HepG2 (cell line): ENCODE measurements around the gene SEMA6B. TPM values are rescaled to one million over a fixed set of nuclear protein-coding genes. Genes with fewer than 3 reads are reported as not detected.

Source experiments
- CREB3 ChIP-seq: sonication (generic); formaldehyde crosslinking; IDR thresholded peaks from 2 replicates; pipeline ENCODE4 v1.5.0; 2020; ENCODE audit warnings: missing genetic modification reagents
- HDAC2 ChIP-seq: sonication (generic); formaldehyde crosslinking; IDR thresholded peaks from 2 replicates; pipeline ENCODE4 v1.4.0; 2020; ENCODE audit warnings: missing genetic modification reagents
- HNF4A ChIP-seq: sonication (generic); formaldehyde crosslinking; IDR thresholded peaks from 2 replicates; pipeline ENCODE4 v1.4.0; 2020; ENCODE audit warnings: missing genetic modification reagents
- HNRNPK ChIP-seq: fragments of 200-400 bp; formaldehyde crosslinking; IDR thresholded peaks from 2 replicates; pipeline ENCODE4 v1.6.1; 2018; ENCODE audit warnings: low read length, low read depth, moderate library complexity, mild to moderate bottlenecking; ENCODE audit not compliant: poor library complexity, severe bottlenecking
- HOXD1 ChIP-seq: sonication (generic); formaldehyde crosslinking; IDR thresholded peaks from 2 replicates; pipeline ENCODE4 v1.5.0; 2020; ENCODE audit warnings: missing genetic modification reagents
- JARID2 ChIP-seq: sonication (generic); formaldehyde crosslinking; IDR thresholded peaks from 2 replicates; pipeline ENCODE4 v1.8.1; 2023; ENCODE audit warnings: missing genetic modification reagents, inconsistent platforms; ENCODE audit not compliant: insufficient replicate concordance
- KAT8 ChIP-seq: IDR thresholded peaks from 2 replicates; pipeline ENCODE4 v1.6.1; 2016; ENCODE audit warnings: missing genetic modification reagents, missing compliant biosample characterization
- MLLT10 ChIP-seq: sonication (generic); formaldehyde crosslinking; IDR thresholded peaks from 2 replicates; pipeline ENCODE4 v1.4.0; 2020; ENCODE audit warnings: missing genetic modification reagents
- SMC3 ChIP-seq: IDR thresholded peaks from 2 replicates; pipeline ENCODE4 v1.6.1; 2011; ENCODE audit warnings: low read length, improper control_type of control experiment
- SOX6 ChIP-seq, 2 experiments: fragments of 450-650 bp in 1 of 2; sonication (generic) in 1 of 2; formaldehyde crosslinking in 1 of 2; IDR thresholded peaks; 2 replicates each; pipeline versions ENCODE4 v1.4.0 to v1.6.1; 2017 to 2020; ENCODE audit warnings: antibody characterized with exemption in 1 of 2, mild to moderate bottlenecking in 1 of 2, missing genetic modification reagents in 1 of 2
- TBL1XR1 ChIP-seq: fragments of 150-350 bp; IDR thresholded peaks from 2 replicates; pipeline ENCODE4 v1.6.1; 2014; ENCODE audit warnings: borderline replicate concordance, low read length; ENCODE audit not compliant: partially characterized antibody
- THAP11 ChIP-seq: IDR thresholded peaks from 2 replicates; pipeline ENCODE4 v1.6.1; 2016; ENCODE audit warnings: missing biosample characterization, missing genetic modification reagents
- ZFY ChIP-seq: sonication (generic); formaldehyde crosslinking; IDR thresholded peaks from 2 replicates; pipeline ENCODE4 v1.4.0; 2020; ENCODE audit warnings: missing genetic modification reagents
- ZSCAN20 ChIP-seq: sonication (generic); formaldehyde crosslinking; IDR thresholded peaks from 2 replicates; pipeline ENCODE4 v1.4.0; 2020; ENCODE audit warnings: missing genetic modification reagents, mild to moderate bottlenecking, borderline replicate concordance
- polyA plus RNA-seq, 8 experiments: library from polyadenylated mRNA; depleted of rRNA in 3 of 8; stranded (reverse) in 7 of 8; unstranded in 1 of 8; fragments of >200 nt; fragmentation: Illumina TruSeq in 4 of 8; extraction: Trizol in 4 of 8; gene quantifications; 2 replicates each; pipeline versions ENCODE4 v1.2.1 to v1.2.3, GENCODE V29; 2011 to 2016; ENCODE audit warnings: low read depth in 4 of 8, missing spikeins in 1 of 8, mixed read lengths in 1 of 8; ENCODE audit not compliant: insufficient read depth in 1 of 8
- total RNA-seq, 5 experiments: library from RNA; depleted of rRNA; stranded (reverse); fragments of >200 nt; fragmentation: Illumina TruSeq; extraction: Trizol; gene quantifications; 2 replicates each; pipeline ENCODE4 v1.2.3, GENCODE V29; 2016; ENCODE audit warnings: low read depth in 1 of 5
- TF ChIP-seq, protein P1 (sequence below): sonication (generic); formaldehyde crosslinking; IDR thresholded peaks from 2 replicates; pipeline ENCODE4 v1.9.0; 2022; ENCODE audit warnings: low read depth, missing genetic modification reagents
- TF ChIP-seq, protein P2 (sequence below): sonication (generic); formaldehyde crosslinking; IDR thresholded peaks from 2 replicates; pipeline ENCODE4 v1.4.0; 2020; ENCODE audit warnings: missing genetic modification reagents, mild to moderate bottlenecking, borderline replicate concordance
- TF ChIP-seq, protein P3 (sequence below): sonication (generic); formaldehyde crosslinking; IDR thresholded peaks from 2 replicates; pipeline ENCODE4 v1.8.0; 2022; ENCODE audit warnings: low read depth, missing genetic modification reagents

SEMA6B gene
- total and polyA plus RNA-seq, 2 of the 13 experiments (the other 11 are each of a cell fraction or from before 2014, with no cell fraction given): 45.5 to 67.1 TPM

DNA sequence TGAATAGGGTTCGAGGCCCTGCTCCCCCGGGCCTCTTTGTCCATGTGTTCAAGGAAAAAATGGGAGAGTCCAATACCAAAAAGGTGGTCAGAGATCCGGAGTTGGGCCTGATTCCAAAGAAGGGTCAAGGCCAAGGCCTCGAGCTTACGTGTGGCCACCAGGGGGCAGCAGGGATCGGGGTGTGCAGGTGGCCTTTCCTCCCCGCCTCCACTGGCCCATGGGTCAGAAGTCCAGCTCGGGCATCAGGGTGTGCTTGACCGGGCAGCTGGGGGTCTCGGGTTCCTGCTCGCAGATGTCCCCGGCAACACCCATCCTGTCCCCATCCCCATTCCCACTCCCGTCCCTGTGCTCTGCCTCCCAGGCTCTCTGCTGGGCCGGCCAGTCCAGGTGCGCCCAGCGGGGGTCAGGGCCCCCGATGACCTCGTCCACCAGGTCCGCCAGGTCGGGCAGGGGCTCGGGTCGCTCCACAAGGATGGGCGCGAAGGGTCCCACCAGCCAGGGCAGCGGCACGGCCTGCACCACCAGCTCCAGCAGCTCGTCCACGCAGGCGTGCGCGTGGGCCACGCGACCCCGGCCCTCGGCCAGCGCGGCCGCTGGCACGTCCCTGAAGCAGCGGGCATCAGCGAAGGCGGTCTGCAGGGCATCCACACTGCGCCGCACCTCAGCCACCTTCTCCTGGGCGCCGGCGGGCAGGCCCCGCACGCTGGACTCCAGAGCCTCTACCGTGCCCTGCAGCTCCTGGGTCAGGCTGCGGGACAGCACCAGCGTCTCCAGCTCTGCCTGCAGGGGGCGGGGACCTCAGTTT, 36.0 kb downstream of the SEMA6B start (continued):
- peak; percentile 94 for TF ChIP-seq HNF4A
- peak; percentile 29; the same call in 1 of the 2 replicates for TF ChIP-seq ZFY (CRISPR knock-in tag)
- TF ChIP-seq SMC3: 0 out of 2 replicates have a peak, but pooled peaks have one; percentile 9
- peak; percentile 51; the same call in 1 of the 2 replicates for TF ChIP-seq KAT8
- peak; percentile 48 for TF ChIP-seq HDAC2 (CRISPR knock-in tag)
- TF ChIP-seq HOXD1 (CRISPR knock-in tag): 0 out of 2 replicates have a peak, but pooled peaks have one; percentile 48
- no peak for TF ChIP-seq MLLT10
- peak; percentile 46 for TF ChIP-seq JARID2 (CRISPR knock-in tag)
- peak; percentile 50; the same call in 1 of the 2 replicates for TF ChIP-seq THAP11
- no peak for TF ChIP-seq ZSCAN20 (CRISPR knock-in tag)
- 0 out of 2 replicates have a peak, but pooled peaks have one; percentile 49 for TF ChIP-seq CREB3
- peak; percentile 60 for TF ChIP-seq TBL1XR1
- peak; percentile 82 for TF ChIP-seq HNRNPK
- TF ChIP-seq, protein P1, sequence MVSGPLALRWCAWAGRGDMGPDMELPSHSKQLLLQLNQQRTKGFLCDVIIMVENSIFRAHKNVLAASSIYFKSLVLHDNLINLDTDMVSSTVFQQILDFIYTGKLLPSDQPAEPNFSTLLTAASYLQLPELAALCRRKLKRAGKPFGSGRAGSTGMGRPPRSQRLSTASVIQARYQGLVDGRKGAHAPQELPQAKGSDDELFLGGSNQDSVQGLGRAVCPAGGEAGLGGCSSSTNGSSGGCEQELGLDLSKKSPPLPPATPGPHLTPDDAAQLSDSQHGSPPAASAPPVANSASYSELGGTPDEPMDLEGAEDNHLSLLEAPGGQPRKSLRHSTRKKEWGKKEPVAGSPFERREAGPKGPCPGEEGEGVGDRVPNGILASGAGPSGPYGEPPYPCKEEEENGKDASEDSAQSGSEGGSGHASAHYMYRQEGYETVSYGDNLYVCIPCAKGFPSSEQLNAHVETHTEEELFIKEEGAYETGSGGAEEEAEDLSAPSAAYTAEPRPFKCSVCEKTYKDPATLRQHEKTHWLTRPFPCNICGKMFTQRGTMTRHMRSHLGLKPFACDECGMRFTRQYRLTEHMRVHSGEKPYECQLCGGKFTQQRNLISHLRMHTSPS (CRISPR knock-in tag): peak; percentile 61; the same call in 1 of the 2 replicates
- no peak for TF ChIP-seq SOX6 (IDR thresholded peaks at IDR 0.05)
- TF ChIP-seq SOX6 (CRISPR knock-in tag; IDR thresholded peaks at IDR 0.05): peak; percentile 57; the same call in 1 of the 2 replicates
- TF ChIP-seq, protein P2, sequence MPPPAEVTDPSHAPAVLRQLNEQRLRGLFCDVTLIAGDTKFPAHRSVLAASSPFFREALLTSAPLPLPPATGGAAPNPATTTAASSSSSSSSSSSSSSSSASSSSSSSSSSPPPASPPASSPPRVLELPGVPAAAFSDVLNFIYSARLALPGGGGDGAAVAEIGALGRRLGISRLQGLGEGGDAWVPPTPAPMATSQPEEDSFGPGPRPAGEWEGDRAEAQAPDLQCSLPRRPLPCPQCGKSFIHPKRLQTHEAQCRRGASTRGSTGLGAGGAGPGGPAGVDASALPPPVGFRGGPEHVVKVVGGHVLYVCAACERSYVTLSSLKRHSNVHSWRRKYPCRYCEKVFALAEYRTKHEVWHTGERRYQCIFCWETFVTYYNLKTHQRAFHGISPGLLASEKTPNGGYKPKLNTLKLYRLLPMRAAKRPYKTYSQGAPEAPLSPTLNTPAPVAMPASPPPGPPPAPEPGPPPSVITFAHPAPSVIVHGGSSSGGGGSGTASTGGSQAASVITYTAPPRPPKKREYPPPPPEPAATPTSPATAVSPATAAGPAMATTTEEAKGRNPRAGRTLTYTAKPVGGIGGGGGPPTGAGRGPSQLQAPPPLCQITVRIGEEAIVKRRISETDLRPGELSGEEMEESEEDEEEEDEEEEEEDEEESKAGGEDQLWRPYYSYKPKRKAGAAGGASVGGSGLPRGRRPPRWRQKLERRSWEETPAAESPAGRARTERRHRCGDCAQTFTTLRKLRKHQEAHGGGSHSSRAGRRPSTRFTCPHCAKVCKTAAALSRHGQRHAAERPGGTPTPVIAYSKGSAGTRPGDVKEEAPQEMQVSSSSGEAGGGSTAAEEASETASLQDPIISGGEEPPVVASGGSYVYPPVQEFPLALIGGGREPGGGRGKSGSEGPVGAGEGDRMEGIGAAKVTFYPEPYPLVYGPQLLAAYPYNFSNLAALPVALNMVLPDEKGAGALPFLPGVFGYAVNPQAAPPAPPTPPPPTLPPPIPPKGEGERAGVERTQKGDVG (CRISPR knock-in tag): no peak
- TF ChIP-seq, protein P3, sequence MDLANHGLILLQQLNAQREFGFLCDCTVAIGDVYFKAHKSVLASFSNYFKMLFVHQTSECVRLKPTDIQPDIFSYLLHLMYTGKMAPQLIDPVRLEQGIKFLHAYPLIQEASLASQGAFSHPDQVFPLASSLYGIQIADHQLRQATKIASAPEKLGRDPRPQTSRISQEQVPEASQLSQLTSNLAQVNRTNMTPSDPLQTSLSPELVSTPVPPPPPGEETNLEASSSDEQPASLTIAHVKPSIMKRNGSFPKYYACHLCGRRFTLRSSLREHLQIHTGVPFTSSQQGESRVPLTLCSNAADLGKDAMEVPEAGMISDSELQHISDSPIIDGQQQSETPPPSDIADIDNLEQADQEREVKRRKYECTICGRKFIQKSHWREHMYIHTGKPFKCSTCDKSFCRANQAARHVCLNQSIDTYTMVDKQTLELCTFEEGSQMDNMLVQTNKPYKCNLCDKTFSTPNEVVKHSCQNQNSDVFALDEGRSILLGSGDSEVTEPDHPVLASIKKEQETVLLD (CRISPR knock-in tag): no peak
